OCI-LY3 (cell line): ENCODE measurements around the gene ERC1.

Experiments
- H2AFZ ChIP-seq: fragments of 200-600, 300-600 bp; shearing (Covaris generic); 2 replicates; pipeline ENCODE4 v1.6.0; 2014; ENCODE audit warnings: antibody characterized with exemption, low read depth, low read length
- H3K27ac ChIP-seq: fragments of 200-600, 300-600 bp; sonication (generic); 2 replicates; pipeline ENCODE4 v1.5.1; 2014; ENCODE audit warnings: mild to moderate bottlenecking, low read length, moderate library complexity, mixed read lengths
- H3K27me3 ChIP-seq: fragments of 200-600, 300-600 bp; sonication (generic); 2 replicates; pipeline ENCODE4 v1.6.1; 2014; ENCODE audit warnings: low read depth, low read length, mixed read lengths
- H3K36me3 ChIP-seq: fragments of 200-600, 300-600 bp; sonication (generic); replicated peaks from 2 replicates; pipeline ENCODE3; 2014; ENCODE audit warnings: low read depth, low read length, mixed read lengths
- H3K4me1 ChIP-seq: fragments of 300-600, 200-600 bp; sonication (generic); 2 replicates; pipeline ENCODE4 v1.6.1; 2014; ENCODE audit warnings: low read length, mixed read lengths
- H3K4me2 ChIP-seq: fragments of 200-600, 300-600 bp; sonication (generic); 2 replicates; pipeline ENCODE4 v1.6.1; 2014; ENCODE audit warnings: low read length, mixed read lengths
- H3K4me3 ChIP-seq: fragments of 300-600, 200-600 bp; sonication (generic); 2 replicates; pipeline ENCODE4 v1.5.1; 2014; ENCODE audit warnings: antibody characterized with exemption, mild to moderate bottlenecking, low read length, moderate library complexity
- H3K79me2 ChIP-seq: fragments of 300-600, 200-600 bp; shearing (Covaris generic); 2 replicates; pipeline ENCODE4 v1.6.1; 2014; ENCODE audit warnings: mild to moderate bottlenecking, low read length, mixed read lengths
- H3K9ac ChIP-seq: fragments of 300-600, 200-600 bp; shearing (Covaris generic); 2 replicates; pipeline ENCODE4 v1.6.0; 2014; ENCODE audit warnings: mild to moderate bottlenecking, low read length, moderate library complexity
- H3K9me3 ChIP-seq: fragments of 200-600, 300-600 bp; shearing (Covaris generic); 2 replicates; pipeline ENCODE4 v1.6.1; 2014; ENCODE audit warnings: low read length, mixed read lengths; ENCODE audit not compliant: insufficient read depth
- H4K20me1 ChIP-seq: fragments of 200-600, 300-600 bp; sonication (generic); 2 replicates; pipeline ENCODE4 v1.6.1; 2016; ENCODE audit warnings: low read length, mixed read lengths; ENCODE audit not compliant: insufficient read depth
- CTCF ChIP-seq: fragments of 200-600, 300-600 bp; sonication (generic); IDR thresholded peaks from 2 replicates; pipeline ENCODE4 v1.5.1; 2014; ENCODE audit warnings: antibody characterized with exemption, low read length, low read depth
- EZH2phosphoT487 ChIP-seq: fragments of 200-600 bp; shearing (Covaris generic); IDR thresholded peaks from 2 replicates; pipeline ENCODE4 v1.6.1; 2018; ENCODE audit warnings: antibody characterized with exemption, mixed run types, low read depth

ERC1 gene

GRCh38 chr12:1425396-1425729 lies 434.3 kb downstream of the ERC1 start:
- Histone ChIP-seq H3K9me3 (peaks cover 22% of the 10 kb centered on the region), H3K9ac (no peak overlapping the region), H3K27me3 (no peaks in the 10 kb centered on the region), H2AFZ (no peak overlapping the region), H3K4me3 (no peak overlapping the region), H3K4me2 (no peak overlapping the region), H3K4me1 (peaks cover 23% of the 10 kb centered on the region), H3K36me3 (peaks cover 25% of the 10 kb centered on the region), H4K20me1 (no peaks in the 10 kb centered on the region), H3K27ac (no peak overlapping the region), H3K79me2 (no peaks in the 10 kb centered on the region)
- TF ChIP-seq EZH2phosphoT487 (no peak), CTCF (no peak)

GRCh38 chr12:1428671-1429070 lies 437.6 kb downstream of the ERC1 start:
- H3K4me2 ChIP-seq = no peak overlapping the region
- TF ChIP-seq CTCF = no peak
- no peak for TF ChIP-seq EZH2phosphoT487

GRCh38 chr12:1429980-1430379 lies 439.0 kb downstream of the ERC1 start:
- Histone ChIP-seq H3K36me3 (no peaks in the 10 kb centered on the region), H4K20me1 (no peaks in the 10 kb centered on the region), H3K27me3 (no peaks in the 10 kb centered on the region), H3K4me3 (no peak overlapping the region), H3K4me2 (no peak overlapping the region), H3K79me2 (no peaks in the 10 kb centered on the region), H3K9ac (no peak overlapping the region), H2AFZ (no peak overlapping the region), H3K9me3 (no peaks in the 10 kb centered on the region), H3K4me1 (peaks cover 3% of the 10 kb centered on the region; the same call in 1 of the 2 replicates), H3K27ac (no peak overlapping the region)
- TF ChIP-seq CTCF (no peak), EZH2phosphoT487 (no peak)

More at GRCh38 chr12:1428671-1429070, 437.6 kb downstream of the ERC1 start:
- Histone ChIP-seq H3K27me3 (no peaks in the 10 kb centered on the region), H3K79me2 (no peaks in the 10 kb centered on the region), H3K4me1 (peaks cover 6% of the 10 kb centered on the region), H3K9ac (no peak overlapping the region), H3K9me3 (peaks cover 2% of the 10 kb centered on the region; the same call in 1 of the 2 replicates), H2AFZ (no peak overlapping the region), H4K20me1 (no peaks in the 10 kb centered on the region), H3K36me3 (peaks cover 4% of the 10 kb centered on the region), H3K27ac (no peak overlapping the region), H3K4me3 (no peak overlapping the region)

GRCh38 chr12:1434296-1434955 lies 443.4 kb downstream of the ERC1 start:
- Histone ChIP-seq H3K27me3 (no peaks in the 10 kb centered on the region), H3K4me2 (no peak overlapping the region), H3K79me2 (no peaks in the 10 kb centered on the region), H3K4me1 (no peaks in the 10 kb centered on the region), H3K9me3 (no peaks in the 10 kb centered on the region), H3K36me3 (no peaks in the 10 kb centered on the region), H2AFZ (no peak overlapping the region), H3K4me3 (no peak overlapping the region), H3K9ac (no peak overlapping the region), H3K27ac (no peak overlapping the region), H4K20me1 (no peaks in the 10 kb centered on the region)
- TF ChIP-seq CTCF = no peak
- no peak for TF ChIP-seq EZH2phosphoT487
